ENCODE measurements around the gene MAPK8.

- TF ChIP-seq CTCF (IDR thresholded peaks at IDR 0.05) (no peak), POLR2A (IDR thresholded peaks at IDR 0.05) (no peak)
Observed at GRCh38 chr10:48445932-48446331, 139.5 kb downstream of the MAPK8 start.
